ENCODE data around the gene TRIM5.

Gene TRIM5

GRCh38 chr11:5713695-5714094 lies 28.8 kb upstream of the TRIM5 start:
- peaks cover 11% of the 10 kb centered on the region for H3K27me3 Mint-ChIP-seq (ENCODE audit: low read depth)
- no peaks in the 10 kb centered on the region for H3K4me1 Mint-ChIP-seq
- no peak overlapping the region for H3K4me3 Mint-ChIP-seq
- TF ChIP-seq CTCF (IDR thresholded peaks at IDR 0.05; ENCODE audit: unreplicated experiment in 3 of 3) = no peak
- peaks cover 11% of the 10 kb centered on the region for H3K9me3 Mint-ChIP-seq
- no peak overlapping the region for H3K27ac Mint-ChIP-seq
- H3K36me3 Mint-ChIP-seq (ENCODE audit: low read depth) = no peaks in the 10 kb centered on the region

- peak; percentile 25 to 38 (median 29) for TF ChIP-seq CTCF (IDR thresholded peaks at IDR 0.05; ENCODE audit: unreplicated experiment in 3 of 3)
- Mint-ChIP-seq H3K27me3 (ENCODE audit: low read depth) (peaks cover 11% of the 10 kb centered on the region), H3K27ac (no peak overlapping the region), H3K9me3 (peaks cover 4% of the 10 kb centered on the region), H3K4me1 (no peaks in the 10 kb centered on the region), H3K4me3 (no peak overlapping the region), H3K36me3 (ENCODE audit: low read depth) (no peaks in the 10 kb centered on the region)
Measured at GRCh38 chr11:5712507-5712906, 27.6 kb upstream of the TRIM5 start.

- H3K27ac Mint-ChIP-seq = no peak overlapping the region
- no peak for TF ChIP-seq CTCF (IDR thresholded peaks at IDR 0.05; ENCODE audit: unreplicated experiment in 3 of 3)
- no peaks in the 10 kb centered on the region for H3K9me3 Mint-ChIP-seq
- no peaks in the 10 kb centered on the region for H3K27me3 Mint-ChIP-seq (ENCODE audit: low read depth)
- H3K4me1 Mint-ChIP-seq = no peaks in the 10 kb centered on the region
- H3K36me3 Mint-ChIP-seq (ENCODE audit: low read depth) = no peaks in the 10 kb centered on the region
- no peak overlapping the region for H3K4me3 Mint-ChIP-seq
Measured at GRCh38 chr11:5705688-5706087, 20.8 kb upstream of the TRIM5 start.

- no peak overlapping the region for H3K27ac Mint-ChIP-seq
- TF ChIP-seq CTCF (IDR thresholded peaks at IDR 0.05; ENCODE audit: unreplicated experiment in 3 of 3) = no peak
- H3K36me3 Mint-ChIP-seq (ENCODE audit: low read depth) = no peaks in the 10 kb centered on the region
- H3K27me3 Mint-ChIP-seq (ENCODE audit: low read depth) = no peaks in the 10 kb centered on the region
- no peaks in the 10 kb centered on the region for H3K4me1 Mint-ChIP-seq
- no peak overlapping the region for H3K4me3 Mint-ChIP-seq
- no peaks in the 10 kb centered on the region for H3K9me3 Mint-ChIP-seq
Measured at GRCh38 chr11:5703741-5704536, 19.1 kb upstream of the TRIM5 start.

- H3K9me3 Mint-ChIP-seq = no peaks in the 10 kb centered on the region
- no peaks in the 10 kb centered on the region for H3K4me1 Mint-ChIP-seq
- no peak for TF ChIP-seq CTCF (IDR thresholded peaks at IDR 0.05; ENCODE audit: unreplicated experiment in 3 of 3)
- peaks cover 3% of the 10 kb centered on the region for H3K27me3 Mint-ChIP-seq (ENCODE audit: low read depth)
- H3K36me3 Mint-ChIP-seq (ENCODE audit: low read depth) = no peaks in the 10 kb centered on the region
- no peak overlapping the region for H3K4me3 Mint-ChIP-seq
- H3K27ac Mint-ChIP-seq = no peak overlapping the region
Measured at GRCh38 chr11:5701055-5701577, 16.2 kb upstream of the TRIM5 start.

Measured in nephron (organoid).